CD4-positive, alpha-beta T cell (primary cell): Measurements from ENCODE around the gene SF3A2. TPM values are rescaled to one million over a fixed set of nuclear protein-coding genes. Genes with fewer than 3 reads are reported as not detected.

Experiments used
- ATAC-seq: fragments of 200-7000 bp; cut with Tn5 transposase; one replicate; pipeline ENCODE4 v1.10.0; 2022; ENCODE audit warnings: mild to moderate bottlenecking; ENCODE audit not compliant: poor library complexity
- CTCF ChIA-PET: fragments of 350-600 bp; sonication (Branson Sonifier 250); formaldehyde crosslinking; loops from one replicate; lab custom pipeline; 2021; ENCODE audit warnings: antibody characterized with exemption, inconsistent platforms; lab: Charles Lee
- POLR2A ChIA-PET: fragments of 350-600 bp; sonication (Branson Sonifier 250); formaldehyde crosslinking; loops from one replicate; lab custom pipeline; 2021; ENCODE audit warnings: antibody characterized with exemption, inconsistent platforms; lab: Charles Lee
- DNase-seq, 14 experiments: peaks; one replicate each; pipeline ENCODE4 v3.0.0-alpha.2; 2013 to 2020; ENCODE audit warnings: mixed read lengths in 2 of 14
- H3K27ac ChIP-seq, 2 donors: one replicate each; pipeline versions ENCODE4 v1.5.1 to v1.7.0; 2013; ENCODE audit warnings: low read length in 2 of 2, low read depth in 1 of 2, mild to moderate bottlenecking in 1 of 2
- H3K27me3 ChIP-seq, 2 experiments: 1 replicate in 1 of 2; 2 replicates in 1 of 2; pipeline versions ENCODE4 v1.6.1 to v1.7.0; 2013; ENCODE audit warnings: low read length in 2 of 2, control low read depth in 1 of 2, mild to moderate bottlenecking in 1 of 2, moderate library complexity in 1 of 2; ENCODE audit not compliant: insufficient read depth in 2 of 2, control insufficient read depth in 1 of 2
- H3K36me3 ChIP-seq: one replicate; pipeline ENCODE4 v1.6.1; 2013; ENCODE audit warnings: low read length, control low read depth; ENCODE audit not compliant: insufficient read depth
- H3K4me1 ChIP-seq: one replicate; pipeline ENCODE4 v1.6.1; 2013; ENCODE audit warnings: low read length, control low read depth; ENCODE audit not compliant: insufficient read depth
- H3K4me3 ChIP-seq: one replicate; pipeline ENCODE4 v1.5.1; 2013; ENCODE audit warnings: mild to moderate bottlenecking, low read length, moderate library complexity
- H3K9me3 ChIP-seq, 2 experiments: 1 replicate in 1 of 2; 2 replicates in 1 of 2; pipeline versions ENCODE4 v1.6.1 to v1.7.0; 2013; ENCODE audit warnings: low read length in 2 of 2, mild to moderate bottlenecking in 2 of 2, control low read depth in 1 of 2, moderate library complexity in 1 of 2; ENCODE audit not compliant: control insufficient read depth in 1 of 2, insufficient read depth in 1 of 2
- H3K27ac Mint-ChIP-seq: one replicate; pipeline ENCODE4 v1.8.0; 2020; ENCODE audit warnings: mixed read lengths
- H3K27me3 Mint-ChIP-seq: one replicate; pipeline ENCODE4 v1.8.0; 2021; ENCODE audit warnings: mixed read lengths
- H3K36me3 Mint-ChIP-seq: one replicate; pipeline ENCODE4 v1.8.0; 2021; ENCODE audit warnings: low read depth, mixed read lengths
- H3K4me1 Mint-ChIP-seq: one replicate; pipeline ENCODE4 v1.8.0; 2021; ENCODE audit warnings: low read depth, mixed read lengths
- H3K4me3 Mint-ChIP-seq: one replicate; pipeline ENCODE4 v1.8.0; 2020; ENCODE audit warnings: mild to moderate bottlenecking, mixed read lengths
- H3K9me3 Mint-ChIP-seq: one replicate; pipeline ENCODE4 v1.8.0; 2020; ENCODE audit warnings: mixed read lengths
- CTCF ChIP-seq: fragments of 200-600 bp; IDR thresholded peaks from one replicate; pipeline ENCODE4 v1.8.0; 2022; ENCODE audit warnings: antibody characterized with exemption, mild to moderate bottlenecking
- intact Hi-C, 2 experiments: fragments of 100-400 bp; cut with DNase I in 1 of 2; cut with micrococcal nuclease in 1 of 2; formaldehyde crosslinking; loops; one replicate each; pipeline versions ENCODE4 v1.15.1 to v1.9.0; 2023 to 2025; cut with DNase I, micrococcal nuclease
- total RNA-seq, 174 experiments: library from RNA in 2 of 174; stranded (reverse) in 2 of 174; gene quantifications; one replicate each; pipeline ENCODE4 v1.2.3 and lab custom pipeline; 2021 to 2026

The SF3A2 gene
- total RNA-seq, 2 experiments from 2014 or later, result 186 to 194 TPM

DNA sequence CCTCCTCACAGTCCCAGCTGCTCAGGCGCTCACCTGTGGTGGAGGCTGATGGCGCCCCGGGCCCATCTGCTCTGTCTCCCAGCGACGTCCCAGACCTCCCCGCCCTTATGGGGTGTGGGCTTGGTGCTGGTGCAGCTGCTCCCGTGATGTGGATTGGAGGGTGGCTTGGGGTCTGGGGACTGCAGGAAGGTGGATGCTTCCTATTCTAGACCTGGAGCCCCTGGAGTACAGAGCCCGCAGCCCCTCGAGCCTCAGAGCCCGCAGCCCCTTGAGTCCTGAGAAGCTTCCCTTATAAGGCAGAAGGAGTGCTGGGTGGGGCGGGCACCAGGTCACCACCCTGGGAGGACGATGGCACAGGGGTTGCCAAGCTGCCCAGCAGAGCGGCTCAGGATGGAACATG, 41.3 kb upstream of the SF3A2 start:
- ChIA-PET POLR2A (no interaction called here), CTCF (no interaction called here)
- H3K27ac ChIP-seq, result no peak overlapping the region
- no peaks in the 10 kb centered on the region for H3K4me1 Mint-ChIP-seq
- intact Hi-C loops, result no loop called here
- H3K9me3 Mint-ChIP-seq, result no peaks in the 10 kb centered on the region
- no peaks in the 10 kb centered on the region for H3K27me3 ChIP-seq
- H3K4me3 Mint-ChIP-seq, result no peak overlapping the region
- H3K9me3 ChIP-seq, result no peaks in the 10 kb centered on the region
- no peaks in the 10 kb centered on the region for H3K27me3 Mint-ChIP-seq
- no peak overlapping the region for H3K4me3 ChIP-seq
- ATAC-seq (no peak), DNase-seq (no peak)
- no peak overlapping the region for H3K27ac Mint-ChIP-seq
- no peaks in the 10 kb centered on the region for H3K4me1 ChIP-seq
- H3K36me3 Mint-ChIP-seq, result peaks cover 31% of the 10 kb centered on the region
- peaks cover 60% of the 10 kb centered on the region for H3K36me3 ChIP-seq
- TF ChIP-seq CTCF, result no peak

GRCh38 chr19:2195914-2196313, 40.7 kb upstream of the SF3A2 start:
- no peaks in the 10 kb centered on the region for H3K9me3 Mint-ChIP-seq
- H3K36me3 ChIP-seq, result peaks cover 55% of the 10 kb centered on the region

GRCh38 chr19:2197270-2197669, 39.4 kb upstream of the SF3A2 start:
- Histone ChIP-seq H3K4me1 (no peaks in the 10 kb centered on the region), H3K4me3 (no peak overlapping the region), H3K9me3 (no peaks in the 10 kb centered on the region), H3K36me3 (peaks cover 43% of the 10 kb centered on the region), H3K27ac (no peak overlapping the region), H3K27me3 (no peaks in the 10 kb centered on the region)
- Mint-ChIP-seq H3K4me3 (no peak overlapping the region), H3K9me3 (no peaks in the 10 kb centered on the region), H3K4me1 (no peaks in the 10 kb centered on the region), H3K27me3 (no peaks in the 10 kb centered on the region), H3K27ac (no peak overlapping the region), H3K36me3 (peaks cover 22% of the 10 kb centered on the region)
- ChIA-PET POLR2A (no interaction called here), CTCF (no interaction called here)
- no peak for ATAC-seq
- no peak for TF ChIP-seq CTCF
- intact Hi-C loops, result no loop called here
- DNase-seq, result no peak

More at GRCh38 chr19:2195914-2196313, 40.7 kb upstream of the SF3A2 start:
- no peak overlapping the region for H3K4me3 ChIP-seq
- H3K27me3 Mint-ChIP-seq, result no peaks in the 10 kb centered on the region
- no peaks in the 10 kb centered on the region for H3K4me1 ChIP-seq
- no peak overlapping the region for H3K27ac ChIP-seq
- no peaks in the 10 kb centered on the region for H3K4me1 Mint-ChIP-seq
- ATAC-seq, result no peak
- CTCF ChIA-PET, result no interaction called here
- H3K36me3 Mint-ChIP-seq, result peaks cover 29% of the 10 kb centered on the region
- no peak overlapping the region for H3K4me3 Mint-ChIP-seq
- POLR2A ChIA-PET, result no interaction called here
- DNase-seq, result no peak
- H3K9me3 ChIP-seq, result no peaks in the 10 kb centered on the region
- no peak overlapping the region for H3K27ac Mint-ChIP-seq
- H3K27me3 ChIP-seq, result no peaks in the 10 kb centered on the region
- intact Hi-C loops, result no loop called here
- TF ChIP-seq CTCF, result no peak
